Neuronal stem cell (in vitro differentiated cells): ENCODE data around the gene H1-8.

Source experiments
- DNase-seq: peaks from one replicate; pipeline ENCODE4 v3.0.0-alpha.2; 2013; ENCODE audit warnings: low spot score
- H2AFZ ChIP-seq: one replicate; pipeline ENCODE4 v1.6.1; 2013; ENCODE audit warnings: mild to moderate bottlenecking, low read length, inconsistent platforms
- H2AK5ac ChIP-seq: 2 replicates; pipeline ENCODE4 v1.6.1; 2013; ENCODE audit warnings: low read depth, mild to moderate bottlenecking, inconsistent platforms, low read length, moderate library complexity, mixed read lengths
- H2BK120ac ChIP-seq: 2 replicates; pipeline ENCODE4 v1.6.1; 2013; ENCODE audit warnings: low read depth, mild to moderate bottlenecking, inconsistent platforms, low read length, moderate library complexity, mixed read lengths
- H2BK12ac ChIP-seq: one replicate; pipeline ENCODE4 v1.6.1; 2013; ENCODE audit warnings: low read length, inconsistent platforms
- H2BK15ac ChIP-seq: 2 replicates; pipeline ENCODE4 v1.6.1; 2013; ENCODE audit warnings: mild to moderate bottlenecking, low read length, inconsistent platforms, mixed read lengths
- H2BK5ac ChIP-seq: one replicate; pipeline ENCODE4 v1.6.1; 2013; ENCODE audit warnings: inconsistent platforms, mild to moderate bottlenecking, low read length, moderate library complexity
- H3K14ac ChIP-seq: one replicate; pipeline ENCODE4 v1.6.1; 2013; ENCODE audit warnings: low read length, inconsistent platforms
- H3K18ac ChIP-seq: 2 replicates; pipeline ENCODE4 v1.6.1; 2013; ENCODE audit warnings: low read length, inconsistent platforms
- H3K23ac ChIP-seq: 2 replicates; pipeline ENCODE4 v1.6.1; 2013; ENCODE audit warnings: low read depth, mild to moderate bottlenecking, mixed read lengths, low read length, inconsistent platforms; ENCODE audit not compliant: poor library complexity
- H3K27ac ChIP-seq: replicated peaks from 3 replicates; pipeline ENCODE4 v1.5.1; 2013; ENCODE audit warnings: low read length, inconsistent platforms
- H3K27me3 ChIP-seq, 3 experiments: 2 replicates each; pipeline ENCODE4 v1.6.1; 2013; ENCODE audit warnings: low read length in 3 of 3, mild to moderate bottlenecking in 2 of 3, inconsistent platforms in 1 of 3, low read depth in 1 of 3, mixed read lengths in 1 of 3, moderate library complexity in 1 of 3; ENCODE audit not compliant: control insufficient read depth in 3 of 3, insufficient read depth in 3 of 3
- H3K36me3 ChIP-seq, 2 donors: replicated peaks in 1 of 2; 2 replicates each; pipeline ENCODE4 v1.6.1; 2013; ENCODE audit warnings: low read length in 2 of 2; ENCODE audit not compliant: control insufficient read depth in 2 of 2, insufficient read depth in 2 of 2
- H3K4ac ChIP-seq: 2 replicates; pipeline ENCODE4 v1.6.1; 2013; ENCODE audit warnings: inconsistent platforms, mild to moderate bottlenecking, low read length, moderate library complexity
- H3K4me1 ChIP-seq, 2 donors: 1 replicate in 1 of 2; 2 replicates in 1 of 2; pipeline ENCODE4 v1.6.1; 2013; ENCODE audit warnings: low read length in 2 of 2, low read depth in 1 of 2; ENCODE audit not compliant: control insufficient read depth in 2 of 2, insufficient read depth in 1 of 2
- H3K4me2 ChIP-seq: one replicate; pipeline ENCODE4 v1.6.1; 2013; ENCODE audit warnings: mild to moderate bottlenecking, low read length, inconsistent platforms; ENCODE audit not compliant: insufficient read depth, poor library complexity, severe bottlenecking
- H3K4me3 ChIP-seq, 2 donors: 2 replicates each; pipeline ENCODE4 v1.5.1; 2013; ENCODE audit warnings: low read length in 2 of 2, mild to moderate bottlenecking in 2 of 2, inconsistent platforms in 1 of 2, moderate library complexity in 1 of 2
- H3K79me1 ChIP-seq: one replicate; pipeline ENCODE4 v1.6.1; 2013; ENCODE audit warnings: low read depth, mild to moderate bottlenecking, inconsistent platforms, low read length, moderate library complexity
- H3K9ac ChIP-seq: one replicate; pipeline ENCODE4 v1.6.1; 2013; ENCODE audit warnings: mild to moderate bottlenecking, low read depth, low read length, inconsistent platforms; ENCODE audit not compliant: poor library complexity
- H3K9me3 ChIP-seq, 2 donors: replicated peaks in 1 of 2; 2 replicates each; pipeline versions ENCODE3 to v1.6.1; 2013; ENCODE audit warnings: low read length in 2 of 2, mild to moderate bottlenecking in 2 of 2, inconsistent platforms in 1 of 2, low read depth in 1 of 2, mixed read lengths in 1 of 2, moderate library complexity in 1 of 2; ENCODE audit not compliant: control insufficient read depth in 2 of 2, insufficient read depth in 1 of 2
- H4K8ac ChIP-seq: one replicate; pipeline ENCODE4 v1.6.1; 2013; ENCODE audit warnings: low read depth, mild to moderate bottlenecking, inconsistent platforms, low read length, moderate library complexity
- H4K91ac ChIP-seq: one replicate; pipeline ENCODE4 v1.6.1; 2013; ENCODE audit warnings: low read length, low read depth, mild to moderate bottlenecking, inconsistent platforms; ENCODE audit not compliant: poor library complexity
- WGBS, 2 donors: extraction: QIAGEN DNeasy Blood & Tissue Kit; methylation state at CpG; one replicate each; pipeline ENCODE4 v1.1.7; 2013; ENCODE audit warnings: missing lambda C conversion rate in 2 of 2, mixed read lengths in 1 of 2; ENCODE audit not compliant: insufficient read length in 2 of 2, insufficient replicate concordance in 1 of 2; ENCODE audit errors: extremely low coverage in 2 of 2; 5-methylcytosine and 5-hydroxymethylcytosine counted together

The H1-8 gene

DNA sequence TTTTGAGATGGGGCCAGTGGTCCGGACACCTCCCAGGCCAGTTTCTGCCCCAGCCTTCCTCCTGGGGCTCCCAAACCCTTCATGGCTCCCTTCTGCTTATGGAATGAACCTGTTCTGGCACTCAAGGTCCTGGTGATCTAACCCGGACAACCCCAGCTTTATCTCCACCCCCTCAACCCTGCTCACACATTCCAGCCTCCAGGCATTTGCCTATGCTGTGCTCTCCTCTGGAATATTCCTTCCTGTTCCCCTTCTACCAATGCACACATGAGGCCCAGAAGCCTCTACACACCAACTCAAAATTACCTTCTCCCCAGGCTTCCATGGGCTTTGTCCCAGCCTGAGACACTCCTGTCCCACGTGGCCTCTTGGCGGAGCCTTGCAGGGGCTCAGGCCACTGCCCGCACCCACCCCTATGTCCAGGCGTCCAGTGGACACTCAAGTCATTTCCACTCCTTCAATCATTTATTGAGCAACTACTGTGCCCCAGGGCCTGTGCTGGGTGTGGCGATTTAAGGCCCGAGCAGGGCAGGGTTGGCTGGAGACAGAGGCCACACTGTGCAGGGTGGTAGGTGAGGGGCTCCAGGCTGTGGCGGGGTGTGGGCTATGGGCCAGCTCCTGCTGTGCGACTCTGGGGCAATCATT is 44.7 kb downstream of the H1-8 start:
- Histone ChIP-seq H3K27ac (no peak overlapping the region), H2AK5ac (no peak overlapping the region), H3K79me1 (no peaks in the 10 kb centered on the region), H2BK120ac (no peak overlapping the region), H4K91ac (no peak overlapping the region), H3K23ac (no peak overlapping the region), H4K8ac (no peak overlapping the region), H3K9me3 (no peaks in the 10 kb centered on the region), H2BK15ac (no peak overlapping the region), H3K36me3 (peaks cover 0 to 23% of the 10 kb centered on the region in 2 donors), H2BK5ac (no peak overlapping the region), H3K14ac (no peak overlapping the region), H2BK12ac (no peak overlapping the region), H3K9ac (no peak overlapping the region), H2AFZ (no peak overlapping the region), H3K4me2 (no peak overlapping the region), H3K18ac (no peak overlapping the region), H3K4me3 (no peak overlapping the region), H3K4me1 (peaks cover 8 to 30% of the 10 kb centered on the region in 2 donors), H3K27me3 (no peaks in the 10 kb centered on the region), H3K4ac (no peak overlapping the region)
- WGBS, 2 donors: no CpG with 5 or more reads among the region's 10 CpGs
- no peak for DNase-seq

GRCh38 chr3:129590215-129590614 is 47.2 kb downstream of the H1-8 start:
- H3K23ac ChIP-seq: no peak overlapping the region
- WGBS, 2 donors: no CpG with 5 or more reads among the region's 8 CpGs
- H4K8ac ChIP-seq: no peak overlapping the region
- no peak overlapping the region for H4K91ac ChIP-seq
- H3K4me1 ChIP-seq: peaks cover 24 to 55% of the 10 kb centered on the region in 2 donors
- no peak overlapping the region for H2AK5ac ChIP-seq
- H3K4ac ChIP-seq: no peak overlapping the region
- H3K9ac ChIP-seq: no peak overlapping the region
- H2BK120ac ChIP-seq: no peak overlapping the region
- H3K36me3 ChIP-seq: peaks cover 0 to 9% of the 10 kb centered on the region in 2 donors
- no peak overlapping the region for H3K4me2 ChIP-seq
- no peak overlapping the region for H3K27ac ChIP-seq
- no peak overlapping the region for H3K4me3 ChIP-seq
- no peaks in the 10 kb centered on the region for H3K9me3 ChIP-seq
- peak overlapping the region; percentile 49 for H2AFZ ChIP-seq
- H3K79me1 ChIP-seq: no peaks in the 10 kb centered on the region
- no peak for DNase-seq
- H2BK15ac ChIP-seq: no peak overlapping the region
- H2BK12ac ChIP-seq: no peak overlapping the region
- no peak overlapping the region for H3K18ac ChIP-seq
- no peak overlapping the region for H2BK5ac ChIP-seq
- H3K14ac ChIP-seq: no peak overlapping the region
- no peaks in the 10 kb centered on the region for H3K27me3 ChIP-seq

DNA sequence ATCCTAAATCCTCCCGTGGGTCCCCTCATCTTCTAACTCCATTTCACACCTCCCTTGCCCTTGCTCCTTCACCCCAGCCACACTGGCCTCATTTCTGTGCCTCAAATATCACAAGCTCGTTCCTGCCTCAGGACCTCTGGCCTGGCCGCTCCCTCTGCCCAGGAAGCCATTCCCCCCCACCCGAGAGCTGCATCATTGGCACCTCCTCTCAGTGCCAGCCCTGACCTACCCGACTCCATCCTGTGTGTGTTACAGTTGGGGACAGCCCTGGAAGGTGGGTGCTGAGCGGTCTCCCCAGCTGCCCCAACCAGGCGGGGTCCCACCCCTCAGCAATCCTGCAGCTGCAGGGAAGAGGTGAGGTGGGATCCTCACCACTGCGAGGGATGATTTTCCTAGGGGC is 49.0 kb downstream of the H1-8 start:
- Histone ChIP-seq H3K79me1 (no peaks in the 10 kb centered on the region), H3K14ac (peak overlapping the region; percentile 33), H2BK12ac (no peak overlapping the region), H2BK5ac (peak overlapping the region; percentile 44), H3K4me2 (no peak overlapping the region), H4K91ac (no peak overlapping the region), H3K23ac (no peak overlapping the region), H2AK5ac (peak overlapping the region; percentile 43), H3K9ac (no peak overlapping the region), H3K27me3 (no peaks in the 10 kb centered on the region), H3K4ac (no peak overlapping the region), H4K8ac (no peak overlapping the region), H2AFZ (no peak overlapping the region), H3K36me3 (no peaks in the 10 kb centered on the region), H3K18ac (peak overlapping the region; percentile 94), H2BK15ac (peak overlapping the region; percentile 34), H3K4me3 (peak overlapping the region in 1 of 2 donors; percentile 22), H3K27ac (no peak overlapping the region), H3K4me1 (peaks cover 35 to 66% of the 10 kb centered on the region in 2 donors), H2BK120ac (no peak overlapping the region), H3K9me3 (no peaks in the 10 kb centered on the region)
- DNase-seq: no peak
- no CpG with 5 or more reads among the region's 8 CpGs for WGBS, 2 donors

DNA sequence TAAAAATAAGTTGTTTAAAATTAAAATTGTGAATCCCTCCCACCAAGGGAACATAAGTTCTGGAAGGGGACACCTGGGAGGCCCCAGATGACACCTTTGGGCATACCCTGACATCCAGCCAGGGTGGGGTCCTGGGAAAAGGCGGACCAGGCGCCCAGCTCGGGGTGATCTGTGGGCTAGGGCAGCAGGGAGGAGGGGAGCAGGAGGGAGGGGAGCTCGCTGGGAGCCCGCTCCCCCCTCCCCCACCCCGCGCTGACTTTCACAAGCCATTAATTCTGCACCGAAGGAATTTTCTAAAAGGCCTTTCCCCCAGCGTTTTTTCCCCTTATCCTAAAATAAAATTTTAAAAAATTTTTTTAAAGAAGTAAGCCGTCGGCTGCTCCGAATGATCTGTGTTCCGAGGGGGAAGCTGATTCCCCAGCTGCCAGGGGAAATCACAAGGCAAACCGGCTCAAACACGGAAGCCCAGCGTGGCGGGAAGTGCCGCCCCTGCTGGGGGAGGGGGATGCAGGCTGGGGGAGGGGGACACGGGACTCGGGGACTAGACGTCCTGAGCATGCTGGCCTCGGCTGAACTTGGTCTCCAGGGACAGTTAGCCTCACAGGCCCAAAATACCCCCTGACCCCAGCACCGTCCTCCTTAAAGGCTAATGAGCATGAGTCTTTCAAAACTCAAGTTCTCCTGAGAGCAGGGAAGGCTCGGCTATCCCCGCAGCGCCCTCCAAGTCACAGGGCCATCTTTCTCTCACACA is 49.6 kb downstream of the H1-8 start:
- no peak for DNase-seq
- Histone ChIP-seq H3K4me2 (no peak overlapping the region), H3K14ac (no peak overlapping the region), H4K8ac (no peak overlapping the region), H3K36me3 (no peaks in the 10 kb centered on the region), H3K4me3 (peak overlapping the region in 1 of 2 donors; percentile 22), H2BK120ac (no peak overlapping the region), H2AFZ (peak overlapping the region; percentile 70), H3K4me1 (peaks cover 38 to 72% of the 10 kb centered on the region in 2 donors), H2BK12ac (peak overlapping the region; percentile 67), H3K79me1 (no peaks in the 10 kb centered on the region), H3K27me3 (no peaks in the 10 kb centered on the region), H3K23ac (peak overlapping the region; percentile 3), H3K18ac (peak overlapping the region; percentile 79), H3K4ac (no peak overlapping the region), H3K27ac (no peak overlapping the region), H2BK5ac (peak overlapping the region; percentile 44), H2BK15ac (no peak overlapping the region), H4K91ac (no peak overlapping the region), H2AK5ac (peak overlapping the region; percentile 91), H3K9me3 (no peaks in the 10 kb centered on the region), H3K9ac (no peak overlapping the region)
- WGBS, 2 donors: no CpG with 5 or more reads among the region's 26 CpGs
